ENCODE data around the gene OTOP1.
A peak's percentile ranks its signal among the peaks of the same experiment; 100 is the strongest.
"Not testable (repeated sequence)": the region's sequence is repeated elsewhere in the genome, so short reads cannot be mapped to it uniquely, and the experiment has no call there.

Gene OTOP1

DNA sequence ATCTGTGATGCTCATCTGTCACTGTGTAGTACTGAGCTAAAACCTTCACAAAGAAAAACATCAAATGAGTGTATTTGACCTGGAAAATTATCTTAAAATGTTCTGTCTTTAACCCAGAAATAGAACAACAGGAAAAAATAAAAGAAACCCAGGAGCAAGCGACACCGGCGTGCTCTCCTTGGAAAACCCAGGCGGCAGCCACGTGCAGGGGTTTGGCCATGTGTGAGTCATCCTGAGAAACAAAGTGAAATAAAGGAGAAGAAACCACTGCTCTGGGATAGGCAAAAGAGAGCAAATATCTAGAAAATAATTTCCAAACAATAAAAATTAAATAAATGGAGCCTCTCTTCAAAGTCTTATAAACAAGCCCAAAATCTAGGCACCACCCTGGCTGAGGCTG is 41.3 kb upstream of the OTOP1 start:
- TF ChIP-seq CTCF (IDR thresholded peaks at IDR 0.05; ENCODE audit: low read depth, low read length), result no peak
- no peak overlapping the region for H3K4me3 ChIP-seq (ENCODE audit: low read depth, low read length)

DNA sequence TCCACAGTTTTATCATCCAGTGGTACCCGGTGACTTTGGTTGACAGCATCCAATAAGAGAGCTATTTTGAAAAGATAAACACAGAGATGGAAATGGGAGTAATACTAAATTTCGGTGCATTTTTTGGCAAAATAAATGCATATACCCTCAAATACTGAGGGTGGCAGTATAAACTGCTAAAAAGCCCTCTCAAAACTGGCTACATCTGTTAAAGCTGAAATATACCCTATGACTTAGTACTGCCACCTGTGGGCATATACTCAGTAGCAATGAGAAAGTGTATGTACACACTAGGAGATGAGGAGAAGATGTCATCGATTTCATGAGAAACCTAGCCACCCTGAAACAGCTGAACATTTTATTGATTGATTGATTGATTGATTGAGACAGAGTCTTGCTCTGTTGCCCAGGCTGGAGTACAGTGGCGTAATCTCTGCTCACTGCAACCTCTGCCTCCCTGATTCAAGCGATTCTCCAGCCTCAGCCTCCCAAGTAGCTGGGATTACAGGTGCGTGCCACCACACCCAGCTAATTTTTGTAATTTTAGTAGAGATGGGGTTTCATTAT is 33.5 kb upstream of the OTOP1 start:
- peak; percentile 24; the same call in 1 of the 2 replicates for TF ChIP-seq CTCF (IDR thresholded peaks at IDR 0.05; ENCODE audit: low read depth, low read length)
- no peak overlapping the region for H3K4me3 ChIP-seq (ENCODE audit: low read depth, low read length)

GRCh38 chr4:4259484-4260100 is 32.9 kb upstream of the OTOP1 start:
- TF ChIP-seq CTCF (IDR thresholded peaks at IDR 0.05; ENCODE audit: low read depth, low read length), result no peak
- H3K4me3 ChIP-seq (ENCODE audit: low read depth, low read length), result no peak overlapping the region

DNA sequence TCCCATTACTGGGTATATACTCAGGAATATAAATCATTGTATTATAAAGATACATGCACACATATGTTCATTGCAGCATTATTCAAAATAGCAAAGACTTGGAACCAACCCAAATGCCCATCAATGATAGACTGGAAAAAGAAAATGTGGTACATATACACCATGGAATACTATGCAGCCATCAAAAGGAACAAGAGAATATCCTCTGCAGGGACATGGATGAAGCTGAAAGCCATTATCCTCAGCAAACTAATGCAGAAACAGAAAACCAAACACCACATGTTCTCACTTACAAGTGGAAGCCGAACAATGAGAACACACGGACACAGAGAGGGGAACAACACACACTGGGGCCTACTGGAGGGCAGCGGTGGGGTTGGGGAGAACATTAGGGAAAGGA is 31.0 kb upstream of the OTOP1 start:
- not testable (repeated sequence) for H3K4me3 ChIP-seq (ENCODE audit: low read depth, low read length)

- H3K4me3 ChIP-seq (ENCODE audit: low read depth, low read length), result no peak overlapping the region
- TF ChIP-seq CTCF (IDR thresholded peaks at IDR 0.05; ENCODE audit: low read depth, low read length), result no peak
Measured at GRCh38 chr4:4256799-4257198, 30.1 kb upstream of the OTOP1 start.

DNA sequence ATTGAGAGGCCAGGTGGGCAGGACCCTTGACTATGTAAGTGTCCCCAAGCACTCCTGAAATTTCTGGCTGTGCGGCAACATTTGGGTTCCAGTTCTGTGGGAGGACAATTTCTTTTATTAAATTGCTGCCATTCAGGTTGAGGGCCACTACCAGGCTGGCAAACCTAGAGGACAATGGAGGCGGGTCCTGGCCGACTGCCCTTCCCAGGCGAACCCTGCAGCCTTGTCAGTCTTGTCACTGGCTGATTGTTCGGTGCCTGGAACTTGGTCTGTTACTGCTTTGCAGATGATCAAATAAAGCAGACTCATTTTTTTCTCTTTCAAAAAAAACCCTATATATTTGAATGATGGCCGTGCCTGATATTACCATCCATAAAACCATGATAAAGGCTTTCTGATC is 27.9 kb upstream of the OTOP1 start:
- no peak for TF ChIP-seq CTCF (IDR thresholded peaks at IDR 0.05; ENCODE audit: low read depth, low read length)
- H3K4me3 ChIP-seq (ENCODE audit: low read depth, low read length), result no peak overlapping the region

DNA sequence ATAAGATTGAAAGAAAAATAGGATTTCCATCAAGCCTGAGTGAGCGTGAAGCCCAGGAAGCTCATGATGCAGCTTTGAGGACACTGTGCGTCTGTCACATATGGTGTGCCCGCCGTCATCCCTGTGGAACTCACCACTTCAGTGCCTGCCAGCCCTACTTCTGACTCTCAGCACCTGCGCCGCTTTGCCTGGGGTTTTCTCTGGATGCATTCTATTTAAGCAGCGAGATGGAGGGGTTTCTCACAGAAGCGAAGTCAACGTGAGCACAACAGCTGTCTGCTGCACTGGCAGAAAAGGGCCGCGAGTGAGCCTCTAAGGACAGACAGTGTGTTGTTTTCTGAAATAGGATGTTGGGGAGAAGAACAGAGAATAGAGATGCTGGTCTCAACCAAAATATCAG is 27.5 kb upstream of the OTOP1 start:
- no peak for TF ChIP-seq CTCF (IDR thresholded peaks at IDR 0.05; ENCODE audit: low read depth, low read length)
- no peak overlapping the region for H3K4me3 ChIP-seq (ENCODE audit: low read depth, low read length)

GRCh38 chr4:4249866-4250265 is 23.1 kb upstream of the OTOP1 start:
- H3K4me3 ChIP-seq (ENCODE audit: low read depth, low read length), result no peak overlapping the region
- TF ChIP-seq CTCF (IDR thresholded peaks at IDR 0.05; ENCODE audit: low read depth, low read length), result no peak

DNA sequence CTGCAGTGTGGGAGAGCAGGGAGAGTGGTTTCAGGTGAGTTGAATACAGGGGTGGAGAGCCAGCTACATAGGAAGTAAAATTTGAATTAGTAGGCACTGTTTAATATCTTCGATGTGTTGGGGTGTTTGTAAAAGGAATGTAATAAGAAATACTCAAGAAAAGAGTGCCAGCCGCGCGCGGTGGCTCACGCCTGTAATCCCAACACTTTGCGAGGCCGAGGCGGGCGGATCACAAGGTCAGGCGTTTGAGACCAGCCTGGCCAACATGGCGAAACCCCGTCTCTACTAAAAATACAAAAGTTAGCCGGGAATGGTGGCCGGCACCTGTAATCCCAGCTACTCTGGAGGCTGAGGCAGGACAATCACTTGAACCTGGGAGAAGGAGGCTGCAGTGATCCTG is 22.6 kb upstream of the OTOP1 start:
- peak overlapping the region; percentile 89; the same call in 1 of the 2 replicates for H3K4me3 ChIP-seq (ENCODE audit: low read depth, low read length)

All from WI38 (cell line).